Measurements from ENCODE around the gene NAV2.
"Not testable (repeated sequence)": the region's sequence is repeated elsewhere in the genome, so short reads cannot be mapped to it uniquely, and the experiment has no call there.

The NAV2 gene

GRCh38 chr11:20056950-20057943 lies 344.6 kb downstream of the NAV2 start:
- no peak for DNase-seq (ENCODE audit: low spot score)

GRCh38 chr11:20058749-20059458 lies 346.3 kb downstream of the NAV2 start:
- DNase-seq (ENCODE audit: low spot score): no peak

DNA sequence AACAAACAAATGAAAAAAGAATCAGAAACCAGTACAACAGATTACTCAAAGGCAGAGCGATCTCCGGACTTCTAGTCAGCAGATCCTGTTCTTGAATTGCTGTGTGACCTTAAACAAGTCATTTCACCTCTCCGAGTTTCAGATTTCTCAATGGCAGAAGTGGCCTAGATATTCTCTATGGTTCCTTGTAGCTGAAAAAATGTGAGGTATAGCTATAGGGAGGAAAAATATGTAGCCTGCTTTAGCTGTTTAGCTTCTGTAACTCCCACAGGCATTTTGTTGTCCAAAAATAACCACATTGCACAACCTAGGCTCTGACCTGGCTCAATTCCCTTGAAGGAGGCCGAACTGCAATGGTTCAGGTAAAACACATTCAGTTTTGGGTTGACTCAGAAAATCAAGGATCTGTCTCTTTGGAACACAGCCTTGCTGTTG lies 347.0 kb downstream of the NAV2 start:
- no peak for DNase-seq (ENCODE audit: low spot score)

- DNase-seq (ENCODE audit: low spot score): no peak
Measured at GRCh38 chr11:20060181-20060580, 347.5 kb downstream of the NAV2 start.

- no peak for DNase-seq (ENCODE audit: low spot score)
Measured at GRCh38 chr11:20060647-20061205, 348.1 kb downstream of the NAV2 start.

DNA sequence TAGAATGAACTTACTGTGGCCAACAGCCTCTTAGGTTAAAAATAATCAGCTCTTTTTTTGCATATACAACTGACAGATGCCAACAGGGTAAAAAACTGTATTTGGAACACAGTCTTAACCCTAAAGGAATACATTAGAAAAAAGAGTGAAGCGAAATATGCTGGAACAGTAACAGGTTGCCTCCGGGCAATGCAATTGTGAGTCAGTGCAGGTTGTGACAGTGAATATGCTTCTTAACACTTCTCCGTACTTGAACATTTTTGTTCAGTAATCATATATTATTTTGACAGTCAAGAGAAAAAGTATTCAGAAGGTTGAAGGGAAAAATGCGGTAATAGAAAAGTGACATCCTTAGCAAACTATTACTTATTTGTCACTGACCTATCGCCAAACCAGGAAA lies 349.1 kb downstream of the NAV2 start:
- DNase-seq (ENCODE audit: low spot score): no peak

GRCh38 chr11:20064961-20065405 lies 352.3 kb downstream of the NAV2 start:
- DNase-seq (ENCODE audit: low spot score): no peak

GRCh38 chr11:20065406-20065805 lies 352.8 kb downstream of the NAV2 start:
- no peak for DNase-seq (ENCODE audit: low spot score)

DNA sequence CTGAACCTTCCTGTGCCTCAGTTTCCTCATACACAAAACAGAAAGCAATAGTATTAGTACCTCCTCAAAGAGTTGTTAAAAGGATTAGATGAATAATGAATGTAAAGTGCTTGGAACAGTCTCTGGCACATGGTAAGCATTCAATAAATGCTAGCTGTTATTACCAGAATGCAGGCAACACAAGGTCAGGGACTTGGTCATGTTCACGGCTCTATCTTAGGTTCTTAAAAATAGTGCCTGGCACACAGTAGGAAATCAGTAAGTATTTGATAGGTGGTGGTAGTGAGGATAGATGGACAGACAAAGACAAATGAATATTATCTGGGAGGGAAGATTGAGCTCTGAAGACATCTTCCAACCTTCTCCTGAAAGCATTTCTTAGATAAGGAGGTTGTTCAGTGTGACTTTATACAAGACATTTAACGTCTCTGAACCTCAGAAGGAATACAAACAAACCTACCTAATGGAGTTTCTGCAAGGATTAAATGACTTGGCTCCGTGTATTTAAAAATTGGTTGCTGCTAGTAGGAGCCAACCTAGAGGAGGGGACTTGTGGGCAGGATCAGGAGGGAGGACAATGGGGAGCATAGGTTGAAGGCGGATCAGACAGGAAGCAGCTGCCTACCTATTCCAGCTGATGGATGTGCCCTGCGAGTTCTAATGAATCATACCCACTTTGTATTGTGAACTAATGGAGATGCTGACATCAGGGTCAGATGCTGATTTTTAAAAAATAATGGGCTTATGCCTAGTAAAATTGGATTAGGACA lies 353.6 kb downstream of the NAV2 start:
- no peak for DNase-seq (ENCODE audit: low spot score)

- DNase-seq (ENCODE audit: low spot score): no peak
Measured at GRCh38 chr11:20066783-20067156, 354.1 kb downstream of the NAV2 start.

DNA sequence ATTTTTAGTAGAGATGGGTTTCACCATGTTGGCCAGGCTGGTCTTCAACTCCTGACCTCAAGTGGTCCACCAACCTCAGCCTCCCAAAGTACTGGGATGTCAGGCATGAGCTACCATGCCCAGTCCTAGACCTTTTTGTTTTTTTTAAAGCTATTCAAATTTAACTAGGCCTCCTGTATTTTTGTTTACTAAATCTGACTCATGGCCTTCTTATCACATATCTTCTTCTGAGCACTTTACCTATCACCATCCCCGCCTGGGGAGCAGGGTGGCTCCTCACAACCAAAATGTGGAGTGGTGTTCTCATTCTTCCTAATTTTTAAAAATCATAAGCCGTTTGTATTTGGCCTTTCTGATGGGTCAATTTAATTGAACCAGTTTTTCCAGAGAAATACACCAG lies 355.0 kb downstream of the NAV2 start:
- DNase-seq (ENCODE audit: low spot score): no peak

DNA sequence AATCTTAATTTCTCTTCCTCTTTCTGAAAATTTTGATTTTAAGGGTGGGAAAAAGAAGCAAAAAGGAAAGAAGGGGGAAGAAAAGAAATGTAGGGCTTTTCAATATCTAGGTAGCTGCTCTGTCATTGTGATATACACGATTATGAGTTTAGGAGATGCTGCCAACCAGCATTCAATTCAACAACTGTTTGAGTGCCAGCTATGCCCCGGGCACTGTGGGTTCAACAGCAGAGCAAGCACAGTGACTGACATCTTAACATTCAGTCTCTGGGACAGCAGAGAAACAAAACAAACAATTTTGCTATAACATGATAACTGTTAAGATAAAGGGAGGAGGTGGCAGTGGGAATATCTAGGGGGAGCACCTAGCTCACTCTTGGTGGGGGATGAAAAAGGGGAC lies 356.1 kb downstream of the NAV2 start:
- DNase-seq (ENCODE audit: low spot score): no peak

DNA sequence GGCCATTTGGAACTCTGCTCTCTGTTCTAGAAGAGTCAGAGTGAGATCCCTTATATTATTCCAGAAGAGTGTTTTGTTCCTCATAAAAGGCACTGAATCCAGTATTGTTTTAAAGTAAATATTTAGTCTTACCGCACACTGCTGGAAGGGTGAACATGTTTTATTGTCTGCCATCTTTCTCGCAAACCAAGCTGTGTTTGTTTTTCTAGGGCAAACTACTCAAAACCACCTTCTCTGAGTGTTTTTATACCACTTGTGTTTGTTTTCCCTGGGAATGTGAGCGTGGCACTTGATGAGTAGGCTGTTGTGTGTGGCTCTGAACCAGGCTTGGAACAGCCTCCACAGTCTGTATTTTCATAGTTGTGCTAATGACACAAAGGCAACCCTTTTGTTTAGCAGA lies 357.8 kb downstream of the NAV2 start:
- DNase-seq (ENCODE audit: low spot score): no peak

GRCh38 chr11:20075627-20076026 lies 363.0 kb downstream of the NAV2 start:
- DNase-seq (ENCODE audit: low spot score): no peak

GRCh38 chr11:20078846-20079245 lies 366.2 kb downstream of the NAV2 start:
- DNase-seq (ENCODE audit: low spot score): no peak

GRCh38 chr11:20080032-20080685 lies 367.5 kb downstream of the NAV2 start:
- DNase-seq (ENCODE audit: low spot score): no peak

GRCh38 chr11:20081336-20081735 lies 368.7 kb downstream of the NAV2 start:
- no peak for DNase-seq (ENCODE audit: low spot score)

GRCh38 chr11:20083877-20084276 lies 371.2 kb downstream of the NAV2 start:
- DNase-seq (ENCODE audit: low spot score): not testable (repeated sequence)

DNA sequence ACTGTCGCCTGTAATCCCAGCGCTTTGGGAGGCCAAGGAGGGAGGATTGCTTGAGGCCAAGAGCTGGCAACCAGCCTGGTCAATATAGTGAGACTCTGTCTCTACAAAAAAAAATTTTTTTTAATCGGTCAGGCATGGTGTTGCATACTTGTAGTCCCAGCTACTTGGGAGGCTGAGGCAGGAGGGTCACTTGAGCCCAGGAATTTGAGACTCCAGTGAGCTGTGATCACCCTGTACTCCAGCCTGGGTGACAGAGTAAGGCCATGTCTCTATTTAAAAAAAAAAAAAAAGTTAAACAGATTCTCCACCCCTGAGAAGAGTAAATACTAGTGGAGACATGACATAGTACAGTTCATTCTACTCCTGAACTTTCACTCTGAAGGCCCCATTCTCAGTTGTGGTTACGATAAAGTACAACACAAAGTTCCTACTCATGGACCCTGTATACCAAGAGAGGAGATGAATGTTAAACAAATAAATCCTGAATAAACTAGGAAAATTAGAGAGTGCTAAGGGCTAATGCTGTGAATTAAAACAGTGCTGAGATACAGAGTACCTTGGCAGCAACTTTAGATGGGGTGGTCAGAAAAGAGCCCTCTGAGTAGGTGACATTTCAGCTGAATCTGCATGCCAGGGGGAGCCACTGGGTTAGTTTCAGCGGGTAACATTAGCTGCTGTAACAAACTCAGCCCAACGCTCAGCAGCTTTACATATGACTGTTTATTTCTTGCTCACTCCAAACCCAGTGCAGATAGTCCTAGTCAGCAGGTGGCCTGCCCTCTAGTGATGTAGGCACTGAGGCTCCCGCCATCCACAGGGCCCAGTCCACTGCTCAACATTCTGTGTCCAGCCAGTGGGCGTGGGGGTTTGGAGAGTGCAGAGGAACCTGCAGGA lies 372.5 kb downstream of the NAV2 start:
- DNase-seq (ENCODE audit: low spot score): no peak

DNA sequence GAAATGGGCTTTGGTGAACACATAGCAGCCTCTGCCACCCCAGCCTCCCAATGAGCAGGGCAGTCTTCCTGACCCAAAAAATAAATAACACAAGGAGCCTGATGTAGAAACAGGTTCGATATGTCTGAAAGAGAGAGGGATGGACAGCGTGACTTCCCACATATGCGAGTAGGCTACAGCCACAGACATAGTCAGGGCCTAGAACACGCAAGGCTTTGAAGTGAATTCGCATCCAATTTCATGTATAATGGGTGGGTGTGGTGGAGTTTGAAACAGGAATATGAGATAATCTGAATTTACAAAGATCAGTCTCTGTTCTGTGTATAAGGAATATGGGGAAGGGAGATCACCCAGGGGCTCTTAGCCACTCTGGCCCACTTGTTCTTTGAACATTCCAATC lies 373.3 kb downstream of the NAV2 start:
- DNase-seq (ENCODE audit: low spot score): no peak
